ENCODE results near the gene CD44.

The CD44 gene

GRCh38 chr11:35270342-35270741 lies 131.4 kb downstream of the CD44 start:
- no peak for DNase-seq

DNA sequence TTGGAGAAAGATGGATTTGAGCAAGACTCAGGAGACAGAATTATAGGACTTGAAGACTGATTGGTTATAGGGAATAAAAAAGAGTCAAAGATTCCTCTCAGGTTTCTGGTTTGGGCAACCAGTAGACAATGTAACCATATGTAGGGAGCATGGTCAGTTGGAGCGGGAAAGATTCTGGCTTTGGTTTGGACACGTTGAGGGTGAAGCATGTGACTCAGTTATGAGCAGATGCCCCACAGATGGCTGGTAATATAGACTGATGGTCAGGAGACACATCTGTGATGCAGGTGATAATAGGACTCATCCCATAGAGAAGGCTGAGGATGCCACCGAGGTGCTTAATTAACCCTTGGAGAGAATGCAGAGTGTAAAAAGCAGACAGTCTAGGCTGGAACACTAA lies 132.1 kb downstream of the CD44 start:
- no peak for DNase-seq

DNA sequence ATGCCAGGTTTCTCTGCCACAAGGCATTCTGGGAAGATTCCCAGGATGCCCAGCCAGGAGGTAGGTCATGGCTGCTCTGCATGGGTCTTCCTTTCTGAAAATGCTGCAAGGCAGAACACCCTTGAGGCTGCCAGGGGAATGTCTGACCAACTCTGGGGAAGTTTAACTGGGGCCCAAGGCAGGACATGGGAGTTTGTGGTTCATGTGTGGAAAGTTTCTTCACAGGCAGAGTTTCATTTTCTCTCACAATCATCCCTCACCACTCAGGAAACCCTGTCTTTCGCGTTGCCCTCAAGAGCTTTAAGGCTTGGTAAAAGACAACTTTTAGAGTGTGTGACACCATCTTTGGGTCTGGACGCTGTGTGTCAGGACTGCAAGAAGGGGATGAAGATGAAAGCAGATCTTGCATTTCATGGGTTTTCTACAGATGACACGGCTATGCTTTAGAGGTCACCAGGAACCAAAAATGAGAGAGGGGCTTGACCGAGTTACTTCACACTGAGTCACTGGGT lies 133.5 kb downstream of the CD44 start:
- DNase-seq: no peak

DNA sequence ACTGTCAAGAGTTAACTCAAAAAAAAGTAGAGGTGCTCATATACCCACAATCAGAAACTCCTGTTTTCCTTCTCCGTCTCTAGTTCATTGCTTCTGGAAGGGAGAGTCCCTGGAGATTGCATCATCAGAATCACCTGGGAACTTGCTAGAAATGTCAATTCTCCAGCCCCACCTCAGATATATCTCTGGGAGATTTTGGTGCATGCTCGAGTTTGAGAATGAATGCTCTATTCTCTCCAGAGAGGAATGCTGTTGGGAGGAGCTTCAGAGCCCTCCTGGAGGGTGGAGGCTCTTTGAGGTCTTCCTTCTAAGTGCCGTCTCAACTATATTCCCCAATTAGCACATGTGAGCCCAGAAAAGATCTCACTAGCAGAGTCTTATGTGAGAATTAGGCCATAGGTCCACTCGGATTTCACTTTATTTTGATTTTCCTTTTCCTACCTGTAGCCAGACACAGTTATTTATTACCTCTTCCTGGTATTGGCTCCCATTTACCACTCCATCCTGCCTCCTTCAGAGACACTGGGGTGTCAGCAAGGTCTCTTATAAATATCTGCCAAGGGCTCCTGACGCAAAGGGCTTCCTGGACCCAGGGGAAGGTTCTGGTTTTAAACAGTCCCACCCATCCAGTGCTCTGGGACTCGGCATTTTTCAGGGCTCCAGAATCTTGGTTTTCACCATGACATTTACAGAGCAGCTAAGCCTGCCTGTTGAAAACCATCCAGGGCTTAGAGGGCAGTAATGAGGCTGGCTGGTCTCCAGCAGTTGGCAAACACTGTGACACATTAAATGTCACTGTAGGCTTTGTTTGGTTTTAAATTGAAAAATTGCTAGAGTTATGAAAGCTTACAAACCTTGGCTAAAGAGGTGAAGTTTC lies 136.2 kb downstream of the CD44 start:
- DNase-seq: no peak

DNA sequence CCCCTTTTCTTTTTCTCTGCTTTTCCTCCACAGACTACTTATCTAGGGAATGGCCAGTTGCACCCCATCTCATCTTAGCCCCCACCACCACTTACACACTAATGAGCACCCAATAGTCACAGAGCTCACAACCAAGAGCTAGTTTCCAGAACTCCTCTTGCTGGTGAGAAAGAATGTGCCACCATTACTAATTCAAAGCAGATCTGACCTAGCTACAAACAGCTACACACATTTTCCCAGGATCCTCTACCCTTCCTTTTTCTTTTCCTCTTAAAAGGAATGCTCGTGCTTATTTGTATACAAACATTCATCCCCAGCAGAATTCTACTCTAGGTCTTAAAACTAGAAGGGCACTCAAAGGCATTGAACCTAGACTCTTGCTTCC lies 136.8 kb downstream of the CD44 start:
- no peak for DNase-seq

DNA sequence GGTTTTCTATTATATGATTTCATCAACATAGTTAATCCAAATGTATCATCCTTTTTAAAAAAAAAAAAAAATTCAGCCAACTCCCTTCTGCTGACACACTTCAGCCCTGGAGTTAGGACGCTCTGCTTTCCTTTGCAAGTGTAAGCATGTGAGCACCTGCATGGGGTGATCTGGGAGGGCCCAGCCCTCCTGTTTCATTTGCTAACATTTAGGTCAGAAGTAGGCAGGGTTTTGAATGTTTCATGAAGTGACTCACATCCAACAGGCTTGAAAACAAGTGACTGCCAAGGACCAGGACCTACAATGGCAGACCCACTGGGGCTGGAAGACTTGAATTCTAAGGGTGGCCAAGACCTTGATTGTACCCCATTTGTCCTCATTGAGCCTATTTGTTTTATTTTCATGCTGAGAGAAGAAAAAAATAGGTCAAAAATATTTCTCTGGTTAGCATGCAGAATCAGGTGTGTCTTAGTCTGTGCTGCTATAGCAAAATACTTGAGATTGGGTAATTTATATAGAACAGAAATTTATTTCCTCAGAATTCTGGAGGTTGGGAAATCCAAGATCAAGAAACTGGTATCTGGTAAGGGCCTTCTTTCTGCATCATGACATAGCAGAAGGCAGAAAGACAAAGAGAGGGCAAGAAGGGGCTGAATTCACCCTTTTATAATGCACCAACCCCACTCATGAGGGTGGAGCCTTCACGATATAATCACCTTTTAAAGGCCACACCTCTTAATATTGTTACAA lies 137.6 kb downstream of the CD44 start:
- no peak for DNase-seq

- DNase-seq: no peak
Measured at GRCh38 chr11:35277827-35278226, 138.9 kb downstream of the CD44 start.

GRCh38 chr11:35280727-35281126 lies 141.8 kb downstream of the CD44 start:
- DNase-seq: no peak

DNA sequence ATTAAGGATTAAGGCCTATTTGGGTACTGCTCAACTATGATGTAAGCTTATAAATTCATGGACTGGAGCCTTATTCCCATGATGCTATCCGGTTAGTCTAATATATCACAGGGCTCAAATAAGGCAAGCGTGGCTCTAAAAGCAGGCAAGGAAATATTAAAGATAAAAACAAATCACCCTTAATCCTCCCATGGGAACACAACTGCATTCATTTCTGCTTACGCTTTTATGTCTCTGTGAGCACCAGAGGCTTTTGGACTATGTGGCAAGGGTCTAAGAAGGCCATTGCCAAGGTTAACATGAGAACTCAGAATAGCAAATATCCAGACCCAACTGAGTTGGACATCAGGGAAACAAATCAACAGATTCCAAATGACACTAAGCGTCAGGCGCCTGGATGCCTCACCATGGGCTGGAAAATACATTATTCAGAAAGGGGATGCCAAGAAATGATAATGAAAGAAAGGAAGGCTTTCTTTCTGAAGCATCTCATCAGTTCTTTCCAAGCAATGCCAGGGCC lies 142.3 kb downstream of the CD44 start:
- no peak for DNase-seq

All from eye (tissue), 1 donor.